Erythroblast (primary cell): ENCODE results near the gene DRAM2.

Experiments used
- DNase-seq, 2 experiments: peaks; one replicate each; lab custom pipeline; 2025; lab: John Stamatoyannopoulos, UW
- GATA1 ChIP-seq: IDR thresholded peaks from 2 replicates; pipeline ENCODE4 v1.6.1; 2011; ENCODE audit warnings: low read depth, mild to moderate bottlenecking, control low read depth, low read length, moderate library complexity
- POLR2A ChIP-seq: IDR thresholded peaks from 2 replicates; pipeline ENCODE4 v1.6.1; 2011; ENCODE audit warnings: mild to moderate bottlenecking, low read length

The DRAM2 gene

DNA sequence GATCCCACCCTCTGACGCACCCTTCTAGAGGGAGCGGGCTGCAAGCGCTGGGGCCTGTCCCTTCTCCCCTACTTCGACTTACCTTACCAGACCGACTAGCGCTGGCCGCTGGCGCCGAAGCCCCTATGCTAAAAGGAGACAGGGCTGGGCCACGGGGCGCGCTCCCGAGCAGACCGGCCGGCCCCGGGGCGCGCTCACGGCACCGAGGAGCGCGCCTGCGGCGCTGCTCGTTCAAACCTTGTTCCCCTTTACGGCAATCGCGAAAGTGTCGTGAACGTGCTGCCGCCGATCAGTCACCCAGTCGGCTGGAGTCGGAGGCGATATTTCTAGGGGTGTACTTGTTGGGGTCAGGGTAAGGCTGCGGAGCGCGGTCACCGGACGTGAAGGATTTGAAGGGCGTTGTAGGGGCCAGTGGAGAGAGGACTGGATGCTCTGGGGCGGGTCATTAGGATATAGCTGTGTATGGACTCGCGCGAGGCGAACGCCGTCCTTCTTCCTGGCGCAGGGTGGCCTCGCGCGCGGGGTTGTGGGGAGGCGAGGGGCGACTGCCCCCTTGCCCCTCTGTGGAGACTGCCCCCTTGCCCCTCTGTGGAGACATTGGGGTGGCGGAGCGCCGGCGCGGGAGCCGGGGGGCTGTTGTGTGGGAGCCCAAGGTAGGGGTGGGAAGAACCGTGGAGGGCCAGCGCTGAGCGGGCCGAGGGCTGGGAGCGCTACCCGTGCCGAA is at the start of gene DRAM2, which contains the start of gene CEPT1:
DRAM2 (minus strand) TSS at position 138 of the 724 bp plus-strand sequence. CDS start 8,539 bp downstream, outside the sequence.
CEPT1 (plus strand) TSS at position 268 of the 724 bp plus-strand sequence. CDS start 7,492 bp downstream, outside the sequence.
- peak; percentile 97 for DNase-seq
- no peak for TF ChIP-seq GATA1
- TF ChIP-seq POLR2A = peak; percentile 88

- TF ChIP-seq GATA1 (no peak), POLR2A (no peak)
- no peak for DNase-seq
Measured at GRCh38 chr1:111184663-111185062, 44.8 kb upstream of the DRAM2 start.

DNA sequence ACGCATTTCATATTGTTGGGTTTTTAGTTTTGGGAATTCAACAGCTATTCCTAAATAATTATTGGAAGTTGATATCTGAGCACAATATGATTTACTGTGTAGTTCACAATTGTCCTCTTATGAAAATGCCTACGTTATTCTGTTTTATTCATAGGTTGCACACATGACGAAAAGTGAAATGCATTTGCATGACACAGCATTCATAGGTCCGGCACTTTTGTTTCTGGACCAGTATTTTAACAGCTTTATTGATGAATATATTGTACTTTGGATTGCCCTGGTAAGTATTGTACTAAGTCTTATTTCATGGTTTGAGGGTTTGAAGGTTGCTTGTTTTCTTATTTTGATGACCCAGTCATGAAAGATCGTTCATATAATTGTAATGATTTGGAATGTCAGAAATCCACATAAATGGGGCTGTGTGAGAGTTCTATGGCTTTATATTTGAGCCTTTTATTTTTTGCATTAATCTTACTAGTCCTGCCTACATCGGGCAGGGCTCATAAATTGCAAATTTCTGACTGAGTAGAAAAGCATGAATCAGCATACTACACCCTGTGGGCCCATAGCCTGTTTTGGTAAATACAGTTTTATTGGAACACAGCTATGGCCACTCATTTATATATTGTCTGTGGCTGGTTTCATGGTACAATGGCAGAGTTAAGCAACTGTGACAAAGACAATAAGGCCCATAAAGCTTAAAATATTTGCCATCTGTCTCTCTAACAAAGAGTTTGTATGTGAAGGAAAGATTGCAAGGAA is 43.6 kb upstream of the DRAM2 start:
- TF ChIP-seq GATA1 (no peak), POLR2A (no peak)
- peak; percentile 7 to 40 for DNase-seq

DNA sequence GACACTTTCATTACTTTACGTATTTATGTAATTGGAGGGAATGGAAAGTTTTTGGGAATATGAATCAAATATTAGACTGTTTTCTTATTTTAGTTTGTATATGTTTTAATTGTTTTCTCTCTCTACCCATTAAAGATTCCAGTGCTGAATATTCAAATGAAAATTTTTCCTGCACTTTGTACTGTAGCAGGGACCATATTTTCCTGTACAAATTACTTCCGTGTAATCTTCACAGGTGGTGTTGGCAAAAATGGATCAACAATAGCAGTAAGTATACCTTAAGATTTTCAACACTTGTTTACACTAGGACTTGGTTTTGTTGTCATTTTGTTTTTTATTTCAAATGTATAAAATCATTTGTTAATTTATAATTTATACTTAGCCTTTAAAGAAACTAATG is 42.2 kb upstream of the DRAM2 start:
- TF ChIP-seq POLR2A (no peak), GATA1 (no peak)
- no peak for DNase-seq

- no peak for DNase-seq
- TF ChIP-seq GATA1 (no peak), POLR2A (no peak)
Measured at GRCh38 chr1:111179968-111180533, 40.2 kb upstream of the DRAM2 start.

DNA sequence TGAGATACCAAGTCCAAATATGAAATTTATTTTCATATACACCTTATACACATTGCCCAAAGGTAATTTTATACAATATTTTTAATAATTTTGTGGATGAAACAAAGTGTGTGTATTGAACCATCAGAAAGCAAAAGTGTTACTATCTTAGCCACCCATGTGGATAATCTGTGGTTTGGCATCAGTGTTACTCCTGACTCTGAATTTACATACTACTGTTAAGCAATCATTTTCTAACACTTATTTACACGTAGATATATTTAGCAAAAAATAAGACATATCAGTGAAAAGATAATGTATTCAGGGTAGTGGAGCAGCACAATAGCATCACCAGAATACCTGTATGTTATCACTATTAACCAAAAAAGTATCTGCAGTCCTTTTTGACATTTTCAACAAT is 36.8 kb upstream of the DRAM2 start:
- no peak for DNase-seq
- TF ChIP-seq GATA1 = no peak
- TF ChIP-seq POLR2A = no peak

DNA sequence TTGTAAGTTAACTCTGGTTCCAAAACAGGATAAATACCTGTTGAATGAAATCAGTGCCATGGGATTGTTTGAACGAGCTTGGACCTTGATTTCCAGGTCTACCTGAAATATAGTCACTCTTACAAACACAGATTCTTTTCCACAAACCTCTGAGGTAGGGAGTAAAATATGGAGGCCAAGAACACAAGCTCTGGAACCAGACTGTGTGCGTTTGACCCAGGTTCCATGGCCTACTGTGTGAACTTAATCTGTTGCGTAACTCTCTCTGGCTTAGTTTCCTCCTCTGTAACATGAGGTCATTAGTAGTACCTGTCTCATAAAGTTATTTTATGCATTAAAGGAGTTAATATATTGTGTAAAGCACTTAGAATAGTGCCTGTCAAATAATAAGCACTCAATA is 35.5 kb upstream of the DRAM2 start:
- DNase-seq = no peak
- TF ChIP-seq GATA1 (no peak), POLR2A (no peak)

GRCh38 chr1:111174070-111174469 is 34.2 kb upstream of the DRAM2 start:
- no peak for DNase-seq
- TF ChIP-seq GATA1 (no peak), POLR2A (no peak)

DNA sequence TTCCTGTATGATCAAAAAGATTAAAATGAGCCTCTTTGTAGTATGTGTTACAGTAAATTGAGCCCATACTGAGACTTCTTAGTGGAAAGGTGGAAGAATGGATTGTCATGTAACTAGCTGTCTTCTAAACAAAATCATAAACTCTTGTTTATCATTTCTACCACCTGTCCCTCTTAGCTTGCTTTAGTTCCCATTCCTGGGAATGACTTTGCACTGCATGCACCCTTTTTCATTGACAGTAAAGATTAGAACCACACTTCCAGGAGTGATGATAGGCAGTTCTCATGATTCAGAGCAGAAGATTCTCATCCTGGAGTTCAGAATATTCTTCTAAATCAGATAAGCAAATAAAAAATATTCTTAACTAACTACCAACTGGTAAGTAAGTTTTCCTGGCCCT is 32.6 kb upstream of the DRAM2 start:
- TF ChIP-seq GATA1 (no peak), POLR2A (no peak)
- peak in 1 of 2 experiments; percentile 24 for DNase-seq

DNA sequence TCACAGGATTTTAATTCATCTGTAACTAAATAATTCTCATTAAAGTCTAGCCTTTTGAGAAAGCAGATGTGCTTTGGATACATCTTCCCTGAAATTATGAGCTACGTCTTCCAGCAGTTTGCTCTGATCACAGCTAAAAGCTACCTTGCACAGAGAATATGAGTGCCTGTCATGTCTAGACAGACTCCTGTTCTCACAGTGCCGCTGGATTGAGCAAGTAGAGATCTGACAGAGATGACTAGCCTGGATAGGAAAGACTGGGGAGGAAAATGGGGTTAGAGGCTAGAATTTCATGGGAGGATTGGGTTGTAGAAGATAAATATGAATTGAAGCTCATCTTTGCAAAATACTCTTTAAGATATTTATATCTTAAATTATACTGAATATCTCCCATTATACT is 24.3 kb upstream of the DRAM2 start:
- DNase-seq = no peak
- TF ChIP-seq GATA1 (no peak), POLR2A (no peak)

DNA sequence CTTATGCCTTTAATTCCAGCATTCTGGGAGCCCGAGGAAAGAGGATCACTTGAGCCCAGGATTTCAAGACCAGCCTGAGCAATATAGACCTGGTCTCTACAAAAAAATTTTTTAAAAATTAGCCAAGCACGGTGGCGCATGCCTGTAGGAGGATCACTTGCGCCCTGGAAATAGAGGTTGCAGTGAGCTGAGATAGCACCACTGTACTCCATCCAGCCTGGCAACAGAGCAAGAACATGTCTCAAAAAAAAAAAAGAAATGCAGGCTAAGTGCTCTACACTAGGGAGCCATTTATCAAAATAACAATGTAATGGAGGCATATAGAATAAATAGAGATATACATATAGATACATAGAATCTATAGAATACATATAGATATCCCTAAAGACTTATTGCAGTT is 23.5 kb upstream of the DRAM2 start:
- TF ChIP-seq GATA1 (no peak), POLR2A (no peak)
- no peak for DNase-seq

- TF ChIP-seq GATA1 = no peak
- no peak for TF ChIP-seq POLR2A
- DNase-seq = no peak
Measured at GRCh38 chr1:111162488-111162880, 22.6 kb upstream of the DRAM2 start.

- TF ChIP-seq POLR2A = no peak
- peak; percentile 71 for TF ChIP-seq GATA1
- peak; percentile 86 to 88 for DNase-seq
Measured at GRCh38 chr1:111161843-111162487, 22.1 kb upstream of the DRAM2 start.
